ENCODE measurements around the gene CCDC157.

GRCh38 chr22:30309951-30310741 is 46.7 kb upstream of the CCDC157 start:
- no peak for TF ChIP-seq CTCF (IDR thresholded peaks at IDR 0.05; ENCODE audit: low read length)
- no peak for TF ChIP-seq EZH2 (IDR thresholded peaks at IDR 0.05; ENCODE audit: borderline replicate concordance, low read length)
